Measurements from ENCODE around the gene ARHGAP29.

ARHGAP29 gene

GRCh38 chr1:94265011-94265422 is 27.6 kb upstream of the ARHGAP29 start:
- WGBS, 2 experiments, result 86 to 89% methylated on average over 3 of the region's 3 CpGs

GRCh38 chr1:94260635-94261387 is 23.4 kb upstream of the ARHGAP29 start:
- Histone ChIP-seq H3K27me3 (ENCODE audit: control insufficient read depth, insufficient read depth, low read length, poor library complexity, severe bottlenecking) (peaks cover 22% of the 10 kb centered on the region), H3K4me1 (ENCODE audit: control insufficient read depth, insufficient read depth, low read length) (no peaks in the 10 kb centered on the region), H3K4me3 (ENCODE audit: insufficient read depth, low read depth, low read length) (no peak overlapping the region)

More at GRCh38 chr1:94265011-94265422, 27.6 kb upstream of the ARHGAP29 start:
- H3K27ac ChIP-seq (ENCODE audit: insufficient read depth, low read depth, low read length, poor library complexity, severe bottlenecking), result no peak overlapping the region
- H3K27me3 ChIP-seq (ENCODE audit: control insufficient read depth, insufficient read depth, low read length, poor library complexity, severe bottlenecking), result no peaks in the 10 kb centered on the region
- no peak overlapping the region for H3K4me3 ChIP-seq (ENCODE audit: insufficient read depth, low read depth, low read length)
- H3K4me1 ChIP-seq (ENCODE audit: control insufficient read depth, insufficient read depth, low read length), result no peaks in the 10 kb centered on the region
- H3K36me3 ChIP-seq (ENCODE audit: control insufficient read depth, insufficient read depth, low read length), result no peaks in the 10 kb centered on the region
- no peaks in the 10 kb centered on the region for H3K9me3 ChIP-seq (ENCODE audit: control insufficient read depth, low read length)

GRCh38 chr1:94259635-94260289 is 22.4 kb upstream of the ARHGAP29 start:
- 55 to 57% methylated on average over 7 of the region's 7 CpGs for WGBS, 2 experiments
- no peaks in the 10 kb centered on the region for H3K36me3 ChIP-seq (ENCODE audit: control insufficient read depth, insufficient read depth, low read length)
- no peak overlapping the region for H3K4me3 ChIP-seq (ENCODE audit: insufficient read depth, low read depth, low read length)
- no peak overlapping the region for H3K27ac ChIP-seq (ENCODE audit: insufficient read depth, low read depth, low read length, poor library complexity, severe bottlenecking)
- H3K4me1 ChIP-seq (ENCODE audit: control insufficient read depth, insufficient read depth, low read length), result no peaks in the 10 kb centered on the region
- H3K9me3 ChIP-seq (ENCODE audit: control insufficient read depth, low read length), result no peaks in the 10 kb centered on the region
- peaks cover 24% of the 10 kb centered on the region for H3K27me3 ChIP-seq (ENCODE audit: control insufficient read depth, insufficient read depth, low read length, poor library complexity, severe bottlenecking)

More at GRCh38 chr1:94260635-94261387, 23.4 kb upstream of the ARHGAP29 start:
- WGBS, 2 experiments, result 92 to 96% methylated on average over 2 of the region's 2 CpGs
- no peak overlapping the region for H3K27ac ChIP-seq (ENCODE audit: insufficient read depth, low read depth, low read length, poor library complexity, severe bottlenecking)
- H3K9me3 ChIP-seq (ENCODE audit: control insufficient read depth, low read length), result no peaks in the 10 kb centered on the region
- H3K36me3 ChIP-seq (ENCODE audit: control insufficient read depth, insufficient read depth, low read length), result no peaks in the 10 kb centered on the region

- H3K27ac ChIP-seq (ENCODE audit: insufficient read depth, low read depth, low read length, poor library complexity, severe bottlenecking), result no peak overlapping the region
- no peaks in the 10 kb centered on the region for H3K4me1 ChIP-seq (ENCODE audit: control insufficient read depth, insufficient read depth, low read length)
- H3K27me3 ChIP-seq (ENCODE audit: control insufficient read depth, insufficient read depth, low read length, poor library complexity, severe bottlenecking), result peaks cover 30% of the 10 kb centered on the region
- H3K4me3 ChIP-seq (ENCODE audit: insufficient read depth, low read depth, low read length), result no peak overlapping the region
- H3K9me3 ChIP-seq (ENCODE audit: control insufficient read depth, low read length), result no peaks in the 10 kb centered on the region
- no peaks in the 10 kb centered on the region for H3K36me3 ChIP-seq (ENCODE audit: control insufficient read depth, insufficient read depth, low read length)
Measured at GRCh38 chr1:94258873-94259331, 21.5 kb upstream of the ARHGAP29 start.

GRCh38 chr1:94257444-94257843 is 20.1 kb upstream of the ARHGAP29 start:
- Histone ChIP-seq H3K9me3 (ENCODE audit: control insufficient read depth, low read length) (no peaks in the 10 kb centered on the region), H3K4me1 (ENCODE audit: control insufficient read depth, insufficient read depth, low read length) (no peaks in the 10 kb centered on the region), H3K4me3 (ENCODE audit: insufficient read depth, low read depth, low read length) (no peak overlapping the region), H3K27ac (ENCODE audit: insufficient read depth, low read depth, low read length, poor library complexity, severe bottlenecking) (no peak overlapping the region), H3K27me3 (ENCODE audit: control insufficient read depth, insufficient read depth, low read length, poor library complexity, severe bottlenecking) (peaks cover 36% of the 10 kb centered on the region), H3K36me3 (ENCODE audit: control insufficient read depth, insufficient read depth, low read length) (no peaks in the 10 kb centered on the region)

- 75 to 77% methylated on average over 2 of the region's 2 CpGs for WGBS, 2 experiments
- Histone ChIP-seq H3K36me3 (ENCODE audit: control insufficient read depth, insufficient read depth, low read length) (no peaks in the 10 kb centered on the region), H3K27me3 (ENCODE audit: control insufficient read depth, insufficient read depth, low read length, poor library complexity, severe bottlenecking) (peaks cover 42% of the 10 kb centered on the region), H3K4me3 (ENCODE audit: insufficient read depth, low read depth, low read length) (no peak overlapping the region), H3K9me3 (ENCODE audit: control insufficient read depth, low read length) (no peaks in the 10 kb centered on the region), H3K4me1 (ENCODE audit: control insufficient read depth, insufficient read depth, low read length) (no peaks in the 10 kb centered on the region), H3K27ac (ENCODE audit: insufficient read depth, low read depth, low read length, poor library complexity, severe bottlenecking) (no peak overlapping the region)
Measured at GRCh38 chr1:94255476-94255875, 18.1 kb upstream of the ARHGAP29 start.

GRCh38 chr1:94254073-94254810 is 16.9 kb upstream of the ARHGAP29 start:
- no peak overlapping the region for H3K4me3 ChIP-seq (ENCODE audit: insufficient read depth, low read depth, low read length)
- H3K4me1 ChIP-seq (ENCODE audit: control insufficient read depth, insufficient read depth, low read length), result no peaks in the 10 kb centered on the region
- H3K9me3 ChIP-seq (ENCODE audit: control insufficient read depth, low read length), result no peaks in the 10 kb centered on the region
- no peak overlapping the region for H3K27ac ChIP-seq (ENCODE audit: insufficient read depth, low read depth, low read length, poor library complexity, severe bottlenecking)
- H3K27me3 ChIP-seq (ENCODE audit: control insufficient read depth, insufficient read depth, low read length, poor library complexity, severe bottlenecking), result peaks cover 48% of the 10 kb centered on the region
- no peaks in the 10 kb centered on the region for H3K36me3 ChIP-seq (ENCODE audit: control insufficient read depth, insufficient read depth, low read length)
- WGBS, 2 experiments, result 84 to 93% methylated on average over 2 to 3 of the region's 3 CpGs

- 95 to 97% methylated on average over 9 of the region's 9 CpGs for WGBS, 2 experiments
- H3K4me1 ChIP-seq (ENCODE audit: control insufficient read depth, insufficient read depth, low read length), result no peaks in the 10 kb centered on the region
- no peaks in the 10 kb centered on the region for H3K36me3 ChIP-seq (ENCODE audit: control insufficient read depth, insufficient read depth, low read length)
- no peak overlapping the region for H3K4me3 ChIP-seq (ENCODE audit: insufficient read depth, low read depth, low read length)
- H3K9me3 ChIP-seq (ENCODE audit: control insufficient read depth, low read length), result no peaks in the 10 kb centered on the region
- H3K27ac ChIP-seq (ENCODE audit: insufficient read depth, low read depth, low read length, poor library complexity, severe bottlenecking), result no peak overlapping the region
- H3K27me3 ChIP-seq (ENCODE audit: control insufficient read depth, insufficient read depth, low read length, poor library complexity, severe bottlenecking), result peaks cover 48% of the 10 kb centered on the region
Measured at GRCh38 chr1:94253456-94254017, 16.2 kb upstream of the ARHGAP29 start.

GRCh38 chr1:94250341-94250740 is 13.0 kb upstream of the ARHGAP29 start:
- no peaks in the 10 kb centered on the region for H3K36me3 ChIP-seq (ENCODE audit: control insufficient read depth, insufficient read depth, low read length)

More at GRCh38 chr1:94250341-94250740, 13.0 kb upstream of the ARHGAP29 start:
- WGBS, 2 experiments, result 80 to 85% methylated on average over 3 of the region's 3 CpGs
- Histone ChIP-seq H3K27ac (ENCODE audit: insufficient read depth, low read depth, low read length, poor library complexity, severe bottlenecking) (no peak overlapping the region), H3K4me3 (ENCODE audit: insufficient read depth, low read depth, low read length) (no peak overlapping the region), H3K4me1 (ENCODE audit: control insufficient read depth, insufficient read depth, low read length) (no peaks in the 10 kb centered on the region), H3K9me3 (ENCODE audit: control insufficient read depth, low read length) (no peaks in the 10 kb centered on the region), H3K27me3 (ENCODE audit: control insufficient read depth, insufficient read depth, low read length, poor library complexity, severe bottlenecking) (peaks cover 71% of the 10 kb centered on the region)
